Urinary bladder (tissue), 4 donors: ENCODE results near the gene CTXND1. TPM values are rescaled to one million over a fixed set of nuclear protein-coding genes. Genes with fewer than 3 reads are reported as not detected.
"Not testable (repeated sequence)": the region's sequence is repeated elsewhere in the genome, so short reads cannot be mapped to it uniquely, and the experiment has no call there.

ENCODE experiments used
- DNase-seq: peaks from one replicate; pipeline ENCODE4 v3.0.0-alpha.2; 2015; ENCODE audit errors: extremely low spot score
- H3K27ac ChIP-seq: one replicate; pipeline ENCODE4 v1.5.1; 2013; ENCODE audit warnings: low read depth, mild to moderate bottlenecking, moderate library complexity
- H3K36me3 ChIP-seq: one replicate; pipeline ENCODE4 v1.6.1; 2013; ENCODE audit warnings: mild to moderate bottlenecking, moderate library complexity; ENCODE audit not compliant: insufficient read depth
- H3K4me1 ChIP-seq: one replicate; pipeline ENCODE4 v1.6.1; 2013; ENCODE audit warnings: mild to moderate bottlenecking, moderate library complexity; ENCODE audit not compliant: insufficient read depth
- H3K4me3 ChIP-seq: one replicate; pipeline ENCODE4 v1.5.1; 2013; ENCODE audit warnings: low read depth, low read length
- WGBS: extraction: QIAGEN DNeasy Blood & Tissue Kit; methylation state at CpG from one replicate; pipeline ENCODE4 v1.1.7; 2013; 5-methylcytosine and 5-hydroxymethylcytosine counted together
- polyA plus RNA-seq: library from polyadenylated mRNA; stranded (reverse); fragments of 200-250 nt; gene quantifications from one replicate; pipeline ENCODE4 v1.2.3, GENCODE V29; 2013
- total RNA-seq: library from RNA; depleted of rRNA; stranded (reverse); fragments of >200 nt; gene quantifications from one replicate; pipeline ENCODE4 v1.2.3, GENCODE V29; 2014
- donor health status: healthy with polysubstance abuse.
- donor health status: healthy.

The CTXND1 gene
- total RNA-seq (0.79 TPM), polyA plus RNA-seq (0.42 TPM)

GRCh38 chr15:80252121-80252518 is at the start of gene CTXND1:
TSS of gene CTXND1 (minus strand) at chr15:80252213. CDS start at chr15:80201949, 50,264 bp downstream.
- Histone ChIP-seq H3K4me1 (no peaks in the 10 kb centered on the region), H3K27ac (peak within 1 kb of the TSS; percentile 51), H3K4me3 (peak within 1 kb of the TSS; percentile 51), H3K36me3 (no peaks in the 10 kb centered on the region)
- 1% methylated on average over 24 of the region's 24 CpGs for WGBS
- no peak for DNase-seq

- no peak for DNase-seq
- 36% methylated on average over 1 of the region's 1 CpG for WGBS
- Histone ChIP-seq H3K27ac (no peak overlapping the region), H3K36me3 (no peaks in the 10 kb centered on the region), H3K4me3 (no peak overlapping the region), H3K4me1 (no peaks in the 10 kb centered on the region)
Measured at GRCh38 chr15:80301472-80301871, 49.5 kb upstream of the CTXND1 start.

- not testable (repeated sequence) for H3K27ac ChIP-seq, H3K4me3 ChIP-seq, H3K36me3 ChIP-seq, H3K4me1 ChIP-seq, DNase-seq
- WGBS = 92% methylated on average over 4 of the region's 4 CpGs
Measured at GRCh38 chr15:80295777-80296176, 43.8 kb upstream of the CTXND1 start.

GRCh38 chr15:80292079-80292478 is 40.1 kb upstream of the CTXND1 start:
- WGBS = 85% methylated on average over 4 of the region's 4 CpGs
- Histone ChIP-seq H3K36me3 (no peaks in the 10 kb centered on the region), H3K4me1 (no peaks in the 10 kb centered on the region), H3K27ac (no peak overlapping the region), H3K4me3 (no peak overlapping the region)
- DNase-seq = no peak

- not testable (repeated sequence) for H3K36me3 ChIP-seq
- 78% methylated on average over 5 of the region's 5 CpGs for WGBS
Measured at GRCh38 chr15:80290891-80291290, 38.9 kb upstream of the CTXND1 start.

GRCh38 chr15:80289528-80290495 is 37.8 kb upstream of the CTXND1 start:
- Histone ChIP-seq H3K4me3 (no peak overlapping the region), H3K36me3 (no peaks in the 10 kb centered on the region), H3K27ac (no peak overlapping the region), H3K4me1 (no peaks in the 10 kb centered on the region)
- no peak for DNase-seq
- WGBS = 36% methylated on average over 9 of the region's 9 CpGs

More at GRCh38 chr15:80290891-80291290, 38.9 kb upstream of the CTXND1 start:
- H3K4me1 ChIP-seq, H3K27ac ChIP-seq, DNase-seq, H3K4me3 ChIP-seq: not testable (repeated sequence)

- Histone ChIP-seq H3K4me3 (no peak overlapping the region), H3K36me3 (no peaks in the 10 kb centered on the region), H3K27ac (no peak overlapping the region), H3K4me1 (no peaks in the 10 kb centered on the region)
- no peak for DNase-seq
- WGBS = 66% methylated on average over 4 of the region's 4 CpGs
Measured at GRCh38 chr15:80288131-80288530, 36.1 kb upstream of the CTXND1 start.

- no peak for DNase-seq
- no peaks in the 10 kb centered on the region for H3K36me3 ChIP-seq
- 81% methylated on average over 7 of the region's 7 CpGs for WGBS
- H3K4me3 ChIP-seq = no peak overlapping the region
- no peak overlapping the region for H3K27ac ChIP-seq
- no peaks in the 10 kb centered on the region for H3K4me1 ChIP-seq
Measured at GRCh38 chr15:80286055-80286454, 34.0 kb upstream of the CTXND1 start.

- H3K4me3 ChIP-seq = no peak overlapping the region
- H3K4me1 ChIP-seq = no peaks in the 10 kb centered on the region
- H3K27ac ChIP-seq = no peak overlapping the region
- no peaks in the 10 kb centered on the region for H3K36me3 ChIP-seq
- 92% methylated on average over 8 of the region's 8 CpGs for WGBS
- no peak for DNase-seq
Measured at GRCh38 chr15:80285379-80285778, 33.4 kb upstream of the CTXND1 start.

GRCh38 chr15:80283531-80283930 is 31.5 kb upstream of the CTXND1 start:
- 68% methylated on average over 3 of the region's 3 CpGs for WGBS
- Histone ChIP-seq H3K4me1 (no peaks in the 10 kb centered on the region), H3K27ac (no peak overlapping the region), H3K4me3 (no peak overlapping the region), H3K36me3 (no peaks in the 10 kb centered on the region)
- no peak for DNase-seq

- Histone ChIP-seq H3K36me3 (no peaks in the 10 kb centered on the region), H3K4me1 (no peaks in the 10 kb centered on the region), H3K4me3 (no peak overlapping the region), H3K27ac (no peak overlapping the region)
- no peak for DNase-seq
- WGBS = 85% methylated on average over 6 of the region's 6 CpGs
Measured at GRCh38 chr15:80277147-80277546, 25.1 kb upstream of the CTXND1 start.

- H3K4me1 ChIP-seq = no peaks in the 10 kb centered on the region
- no peak overlapping the region for H3K27ac ChIP-seq
- no peak overlapping the region for H3K4me3 ChIP-seq
- WGBS = 70% methylated on average over 3 of the region's 3 CpGs
- H3K36me3 ChIP-seq = no peaks in the 10 kb centered on the region
- DNase-seq = no peak
Measured at GRCh38 chr15:80275961-80276360, 23.9 kb upstream of the CTXND1 start.

- Histone ChIP-seq H3K4me3 (no peak overlapping the region), H3K36me3 (no peaks in the 10 kb centered on the region), H3K4me1 (no peaks in the 10 kb centered on the region), H3K27ac (no peak overlapping the region)
- no peak for DNase-seq
- WGBS = 82% methylated on average over 1 of the region's 1 CpG
Measured at GRCh38 chr15:80274996-80275395, 23.0 kb upstream of the CTXND1 start.

GRCh38 chr15:80274554-80274953 is 22.5 kb upstream of the CTXND1 start:
- no peaks in the 10 kb centered on the region for H3K4me1 ChIP-seq
- no peak for DNase-seq
- 76% methylated on average over 3 of the region's 3 CpGs for WGBS
- H3K27ac ChIP-seq = no peak overlapping the region
- H3K36me3 ChIP-seq = no peaks in the 10 kb centered on the region
- H3K4me3 ChIP-seq = no peak overlapping the region
